Heart left ventricle (tissue), 16 donors: ENCODE results near the gene EVI5L. TPM values are rescaled to one million over a fixed set of nuclear protein-coding genes. Genes with fewer than 3 reads are reported as not detected.

Experiments used
- ATAC-seq, 4 donors: fragments of 200-7000 bp; cut with Tn5 transposase; one replicate each; pipeline ENCODE4 v1.9.1; 2020 to 2022; ENCODE audit warnings: moderate library complexity in 4 of 4, mild to moderate bottlenecking in 3 of 4, moderate number of reproducible peaks in 1 of 4
- DNase-seq, 5 donors: peaks; one replicate each; pipeline ENCODE4 v3.0.0-alpha.2; 2020
- H3K27ac ChIP-seq, 12 donors: fragments of 200-600 bp; sonication (generic) in 4 of 12; one replicate each; pipeline versions ENCODE4 v1.5.0 to v1.8.0; 2016 to 2022; ENCODE audit warnings: mild to moderate bottlenecking in 2 of 12
- H3K27me3 ChIP-seq, 9 donors: fragments of 200-600 bp; sonication (generic) in 2 of 9; one replicate each; pipeline versions ENCODE4 v1.5.1 to v1.8.0; 2016 to 2022; ENCODE audit warnings: mild to moderate bottlenecking in 3 of 9
- H3K36me3 ChIP-seq, 9 donors: fragments of 200-600 bp; sonication (generic) in 2 of 9; one replicate each; pipeline versions ENCODE4 v1.5.0 to v1.8.0; 2018 to 2022; ENCODE audit warnings: mild to moderate bottlenecking in 2 of 9
- H3K4me1 ChIP-seq, 12 donors: fragments of 200-600 bp; sonication (generic) in 4 of 12; one replicate each; pipeline versions ENCODE4 v1.5.0 to v1.8.0; 2016 to 2022; ENCODE audit warnings: mild to moderate bottlenecking in 3 of 12
- H3K4me3 ChIP-seq, 12 donors: fragments of 200-600 bp; sonication (generic) in 4 of 12; one replicate each; pipeline versions ENCODE4 v1.5.0 to v1.8.0; 2017 to 2022; ENCODE audit warnings: mild to moderate bottlenecking in 9 of 12, moderate library complexity in 4 of 12
- H3K9me3 ChIP-seq, 12 donors: fragments of 200-600 bp; sonication (generic) in 4 of 12; one replicate each; pipeline versions ENCODE4 v1.5.0 to v1.8.0; 2016 to 2022; ENCODE audit warnings: mild to moderate bottlenecking in 1 of 12
- CTCF ChIP-seq, 12 donors: fragments of 200-600 bp; sonication (generic) in 4 of 12; IDR thresholded peaks; one replicate each; pipeline versions ENCODE4 v1.5.0 to v1.8.0; 2018 to 2022; ENCODE audit warnings: antibody characterized with exemption in 12 of 12, mild to moderate bottlenecking in 5 of 12
- POLR2A ChIP-seq, 2 donors: fragments of 450-650 bp; IDR thresholded peaks; one replicate each; pipeline ENCODE4 v1.6.1; 2017; ENCODE audit warnings: antibody characterized with exemption in 2 of 2, mild to moderate bottlenecking in 2 of 2, moderate library complexity in 2 of 2
- WGBS, 4 donors: extraction: QIAGEN DNeasy Blood & Tissue Kit in 2 of 4; methylation state at CpG; one replicate each; pipeline versions ENCODE4 v1.1.5 to v1.1.7; 2013 to 2018; 5-methylcytosine and 5-hydroxymethylcytosine counted together
- intact Hi-C, 10 donors: fragments of 100-400 bp; cut with DNase I; formaldehyde crosslinking; loops; one replicate each; pipeline versions ENCODE4 v1.11.1 to v1.14.2; 2022
- polyA plus RNA-seq, 2 donors: library from polyadenylated mRNA; stranded (reverse); fragments of 200-250 nt; gene quantifications; one replicate each; pipeline ENCODE4 v1.2.3, GENCODE V29; 2013
- total RNA-seq, 9 donors: library from RNA; depleted of rRNA in 2 of 9; stranded (reverse); fragments of >200 nt in 2 of 9; fragmentation: NEBNext Ultra II Directional in 3 of 9; extraction: Animal tissue kit (Norgen Biotek cat#: 25700) in 3 of 9; gene quantifications; one replicate each; pipeline versions ENCODE4 v1.1.0 to v1.2.4, GENCODE V29; 2016 to 2023
- donor health status: ischemic (EF 13 %, LVEDD 7.1; RV severe dilation, severe dysfunction).
- donor health status: healthy with polysubstance abuse.
- donor health status: DM: no; HTN: yes; CAD: no.
- donor health status: DM: no; HTN: no; CAD: no.
- donor health status: ischemic (EF 25% LVEDD 6.9; RV normal size, moderate dysfunction).
- donor health status: ischemic (EF 25% LVEDD 5.7; RV mildly dilated, moderate dysfunction).
- donor health status: healthy.
- donor health status: DM: yes; HTN: yes; CAD: no.
- donor health status: ischemic (EF 35%, LVEDD 5.7; RV mildly dilated, moderate dysfunction).
- donor health status: nonischemic (EF 11% LVEDD 7.7; RV severe dilation, severe dysfunction).
- donor health status: DM: yes; HTN: yes; CAD: no.
- donor health status: PGD.
- donor health status: ischemic (EF 29% LVEDD 5.4; RV normal size, mild dysfunction).
- donor health status: nonischemic (EF 23%, LVEDD 6.1; RV moderate dilation, normal function).

Gene EVI5L
- total and polyA plus RNA-seq, 11 donors, result 18.2 to 41.9 (median 22.1) TPM

GRCh38 chr19:7910321-7911161 lies 80.5 kb downstream of the EVI5L start:
- Histone ChIP-seq H3K9me3 (no peaks in the 10 kb centered on the region), H3K4me3 (no peak overlapping the region), H3K36me3 (peaks cover 12 to 54% (median 32%) of the 10 kb centered on the region in 9 donors), H3K27ac (no peak overlapping the region), H3K4me1 (peaks cover 0 to 47% (median 15%) of the 10 kb centered on the region in 12 donors), H3K27me3 (peaks cover 0 to 12% (median 4%) of the 10 kb centered on the region in 9 donors)
- ATAC-seq (no peak), DNase-seq (peak in 2 of 5 donors; percentile 22 to 55)
- TF ChIP-seq POLR2A (IDR thresholded peaks at IDR 0.05) (no peak), CTCF (IDR thresholded peaks at IDR 0.05) (no peak)
- WGBS, 4 donors, result 90 to 95% (median 93%) methylated on average over 38 to 54 of the region's 54 CpGs
- intact Hi-C loops, result no loop called here

- intact Hi-C loops, result no loop called here
- Histone ChIP-seq H3K36me3 (peaks cover 12 to 47% (median 32%) of the 10 kb centered on the region in 9 donors), H3K9me3 (no peaks in the 10 kb centered on the region), H3K4me1 (peaks cover 0 to 47% (median 18%) of the 10 kb centered on the region in 12 donors), H3K27me3 (peaks cover 5 to 22% (median 15%) of the 10 kb centered on the region in 9 donors), H3K4me3 (no peak overlapping the region), H3K27ac (no peak overlapping the region)
- WGBS, 4 donors, result 86 to 95% (median 91%) methylated on average over 10 to 18 of the region's 18 CpGs
- TF ChIP-seq CTCF (IDR thresholded peaks at IDR 0.05) (no peak), POLR2A (IDR thresholded peaks at IDR 0.05) (no peak)
- no peak for ATAC-seq
- peak in 1 of 5 donors; percentile 64 for DNase-seq
Observed at GRCh38 chr19:7911508-7912143, 81.6 kb downstream of the EVI5L start.

- Histone ChIP-seq H3K4me3 (no peak overlapping the region), H3K4me1 (peaks cover 0 to 47% (median 18%) of the 10 kb centered on the region in 12 donors), H3K36me3 (peaks cover 12 to 44% (median 32%) of the 10 kb centered on the region in 9 donors), H3K27ac (no peak overlapping the region), H3K27me3 (peaks cover 9 to 28% (median 21%) of the 10 kb centered on the region in 9 donors), H3K9me3 (no peaks in the 10 kb centered on the region)
- 90 to 91% (median 91%) methylated on average over 18 to 31 of the region's 31 CpGs for WGBS, 4 donors
- intact Hi-C loops, result no loop called here
- TF ChIP-seq POLR2A (IDR thresholded peaks at IDR 0.05) (no peak), CTCF (IDR thresholded peaks at IDR 0.05) (no peak)
- DNase-seq, result no peak
- ATAC-seq, result no peak
Observed at GRCh38 chr19:7912144-7912696, 82.2 kb downstream of the EVI5L start.
